ENCODE results near the gene ALAD.
"Not testable (repeated sequence)": the region's sequence is repeated elsewhere in the genome, so short reads cannot be mapped to it uniquely, and the experiment has no call there.

- TF ChIP-seq POLR2A (IDR thresholded peaks at IDR 0.05; ENCODE audit: low read depth, low read length): 0 out of 2 replicates have a peak, but pooled peaks have one; percentile 11
- not testable (repeated sequence) for TF ChIP-seq TAF1 (IDR thresholded peaks at IDR 0.05; ENCODE audit: low read depth, low read length); POLR2AphosphoS5 (IDR thresholded peaks at IDR 0.05; ENCODE audit: low read depth, low read length); PAX5 (IDR thresholded peaks at IDR 0.05; ENCODE audit: insufficient read depth, low read length, severe bottlenecking)
These were observed 5.3 kb upstream of the ALAD start for GRCh38 chr9:113406353-113406752.
